ENCODE measurements around the gene ADAMTS9.
"Not testable (repeated sequence)": the region's sequence is repeated elsewhere in the genome, so short reads cannot be mapped to it uniquely, and the experiment has no call there.

ADAMTS9 gene

DNA sequence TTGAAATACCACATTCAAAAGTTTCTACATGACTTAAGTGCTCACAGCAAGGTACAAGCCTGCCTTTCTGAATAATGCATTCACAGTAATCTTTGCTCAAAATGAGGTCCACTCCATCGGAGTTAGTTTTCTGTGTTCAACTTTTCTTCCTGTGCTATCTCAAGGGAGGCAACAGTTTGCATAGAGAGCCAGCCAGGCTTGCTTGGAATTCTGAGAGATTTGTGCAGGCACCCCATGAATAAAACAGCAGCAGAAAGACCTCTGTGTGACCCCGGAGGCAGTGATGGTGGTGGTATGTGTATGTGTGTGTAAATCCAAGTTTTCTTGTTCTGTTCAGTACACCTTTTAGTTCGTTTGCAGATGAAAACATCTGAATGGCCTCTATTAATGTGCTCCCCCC lies 124.0 kb downstream of the ADAMTS9 start:
- DNase-seq: no peak

DNA sequence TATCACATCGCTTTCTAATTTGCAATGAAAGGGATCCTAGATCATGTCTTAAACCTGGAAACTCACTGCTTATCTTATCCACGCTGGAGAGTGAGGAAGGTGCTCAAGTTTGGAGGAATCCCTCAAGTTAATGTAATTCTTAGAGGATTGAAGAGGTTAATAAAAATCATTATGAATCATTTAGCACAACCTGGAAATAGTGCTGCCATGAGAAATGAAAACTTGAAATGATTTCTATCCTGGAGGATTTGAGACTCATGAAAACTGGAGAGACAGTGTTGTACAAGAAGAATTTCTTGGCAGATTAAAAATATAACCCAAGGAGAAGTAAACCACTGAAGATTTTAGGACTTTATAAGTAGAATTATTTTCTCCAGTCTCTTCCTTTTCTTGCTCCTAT lies 125.9 kb downstream of the ADAMTS9 start:
- no peak for DNase-seq

DNA sequence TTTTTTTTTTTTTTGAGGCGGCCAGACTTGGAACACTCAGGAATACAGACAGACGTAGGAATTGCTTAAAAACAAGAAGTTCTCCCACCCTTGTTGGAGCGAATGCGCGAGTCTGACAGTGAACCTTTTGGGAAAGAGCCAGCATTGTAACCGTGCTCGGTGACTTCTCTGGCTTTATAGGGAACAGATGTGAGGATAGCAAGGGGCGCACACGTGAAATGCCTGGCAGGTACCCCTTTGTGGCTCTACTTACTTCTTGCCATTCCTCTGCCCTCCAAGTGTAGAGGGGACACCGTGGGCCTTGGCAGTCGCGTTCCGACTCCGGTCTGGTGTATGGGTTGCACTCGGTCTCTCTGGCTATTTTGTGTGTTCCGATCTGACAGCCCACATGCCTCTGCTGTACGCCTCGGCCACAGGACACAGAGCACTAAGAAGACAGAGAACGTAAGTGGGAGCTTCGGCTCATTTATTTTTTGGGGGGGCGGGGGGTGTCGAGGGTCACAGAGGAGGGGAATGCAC lies 126.4 kb downstream of the ADAMTS9 start:
- DNase-seq: no peak

DNA sequence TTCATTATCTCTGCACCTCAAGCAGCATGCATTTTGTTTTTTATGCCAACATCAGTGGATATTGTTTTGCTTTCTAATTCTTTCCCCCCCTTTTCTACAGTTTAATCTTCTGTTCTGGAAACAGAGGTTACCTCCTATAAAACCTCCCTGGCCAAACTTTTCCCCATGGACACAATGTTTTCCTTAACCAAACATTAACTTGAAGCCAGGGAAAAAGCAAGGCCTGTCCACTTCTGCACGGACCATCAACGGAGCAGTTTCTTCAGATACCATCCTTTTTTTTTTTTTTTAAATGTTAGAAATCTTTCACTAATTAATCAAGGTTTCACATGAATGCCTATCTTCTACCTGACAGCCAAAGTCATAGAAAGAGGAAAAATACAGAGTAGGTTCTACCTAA lies 127.0 kb downstream of the ADAMTS9 start:
- DNase-seq: no peak

DNA sequence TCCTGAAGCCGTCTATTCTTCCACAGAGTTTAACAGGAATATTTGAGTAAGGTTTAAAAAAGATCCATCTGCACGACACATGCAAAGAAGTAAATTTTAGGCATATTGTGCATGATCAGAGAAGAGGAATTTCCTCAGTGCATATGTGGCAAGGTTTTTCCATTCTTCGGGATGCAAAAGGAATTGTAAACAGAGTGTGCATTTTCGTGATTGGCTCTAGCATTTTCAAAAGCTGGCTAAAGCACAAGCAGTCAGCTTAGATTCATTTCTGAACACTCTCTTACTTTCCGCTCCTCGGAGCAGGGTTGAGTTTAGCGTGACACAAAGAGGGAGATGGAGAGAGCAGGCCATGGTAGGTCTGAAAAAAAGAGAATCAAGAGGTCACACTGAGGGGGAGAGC lies 128.2 kb downstream of the ADAMTS9 start:
- no peak for DNase-seq

DNA sequence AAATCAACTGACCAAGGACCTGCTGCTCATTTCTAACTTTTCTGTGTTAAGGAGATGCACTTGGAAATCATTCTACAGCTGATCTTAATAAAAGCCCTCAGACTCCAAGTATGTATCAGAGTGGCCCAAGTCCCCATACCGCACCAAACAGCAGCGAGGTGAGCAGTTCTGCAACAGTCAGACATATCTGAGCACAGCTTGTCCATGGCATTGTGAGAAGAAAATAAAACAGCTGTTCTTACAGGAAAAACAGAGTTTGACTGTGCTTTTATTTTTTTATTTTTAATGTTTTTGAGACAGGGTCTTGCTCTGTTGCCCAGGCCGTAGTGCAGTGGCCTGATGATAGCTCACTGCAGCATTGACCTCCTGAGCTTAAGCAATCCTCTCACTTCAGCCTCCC lies 131.8 kb downstream of the ADAMTS9 start:
- no peak for DNase-seq

DNA sequence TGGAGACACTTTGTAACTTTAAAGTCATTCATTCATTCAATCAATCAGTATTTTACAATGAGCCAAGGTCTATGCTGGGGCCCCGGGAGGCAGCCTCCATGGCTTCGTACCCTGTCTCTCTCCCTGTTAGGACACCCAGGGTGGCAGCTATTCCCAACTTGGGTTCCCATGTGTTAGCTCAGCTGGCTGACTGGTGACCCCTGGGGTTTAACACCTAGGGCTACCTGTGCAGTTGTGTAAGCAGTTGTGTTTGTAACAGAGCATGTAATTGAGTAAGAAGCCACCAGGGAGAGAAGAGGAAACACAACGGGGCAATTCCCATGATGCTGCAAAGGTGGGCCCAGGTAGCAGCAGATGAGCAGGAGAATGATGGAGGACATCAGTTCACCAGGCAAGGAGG lies 132.4 kb downstream of the ADAMTS9 start:
- no peak for DNase-seq

DNA sequence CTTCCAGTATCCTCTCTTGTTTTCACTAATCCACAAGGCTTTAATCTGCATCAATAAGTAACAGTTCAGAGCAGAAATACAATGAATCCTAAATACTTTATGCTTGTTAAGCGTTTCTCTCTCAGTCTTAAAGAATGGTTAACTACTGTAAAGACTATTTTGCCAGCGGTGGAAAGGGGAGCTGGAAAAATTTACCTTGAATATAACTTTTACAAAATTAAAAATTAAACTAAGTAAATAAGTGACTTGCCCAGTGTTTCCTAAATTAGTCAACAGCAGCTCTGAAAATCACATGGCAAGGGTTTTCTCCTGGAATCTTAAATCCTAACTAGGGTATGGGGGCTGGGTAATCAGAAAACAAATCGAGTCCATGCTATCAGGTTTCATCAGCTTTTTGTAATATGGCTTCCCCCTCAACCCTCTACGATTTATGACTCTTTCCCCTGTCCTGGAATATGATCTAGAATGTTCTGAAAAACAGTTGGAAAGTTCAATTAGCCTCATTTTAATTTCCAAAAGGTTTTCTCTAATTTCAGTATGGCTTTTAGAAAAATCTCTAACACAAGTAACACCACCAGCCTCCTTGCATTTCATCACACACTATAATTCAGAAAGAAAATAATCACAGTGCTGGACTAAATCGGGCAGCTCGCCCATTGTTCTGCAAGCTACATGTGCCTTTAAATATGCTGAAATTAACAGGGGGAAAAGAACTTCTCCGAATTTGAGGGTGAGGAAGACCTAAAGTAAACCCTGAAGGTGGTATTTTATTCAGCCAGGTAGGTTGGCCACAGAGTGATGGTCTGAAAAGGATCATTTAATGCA lies 133.5 kb downstream of the ADAMTS9 start:
- DNase-seq: no peak

DNA sequence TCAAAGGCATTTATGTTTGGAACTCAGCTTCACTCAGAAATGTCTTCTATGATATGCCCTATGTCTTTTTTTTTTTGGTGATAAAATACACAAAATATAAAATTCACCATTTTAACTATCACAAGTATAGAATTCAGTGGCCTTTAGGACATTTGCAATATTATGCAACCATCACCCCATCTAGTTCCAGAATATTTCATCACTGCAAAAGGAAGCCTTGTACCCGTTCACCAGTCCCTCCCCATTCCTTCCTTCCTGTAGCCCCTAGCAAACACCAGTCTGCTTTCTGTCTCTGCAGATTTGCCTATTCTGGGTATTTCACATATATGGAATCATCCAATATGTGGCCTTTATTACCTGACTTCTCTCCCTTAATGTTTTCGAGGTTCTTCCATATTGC lies 134.8 kb downstream of the ADAMTS9 start:
- no peak for DNase-seq

DNA sequence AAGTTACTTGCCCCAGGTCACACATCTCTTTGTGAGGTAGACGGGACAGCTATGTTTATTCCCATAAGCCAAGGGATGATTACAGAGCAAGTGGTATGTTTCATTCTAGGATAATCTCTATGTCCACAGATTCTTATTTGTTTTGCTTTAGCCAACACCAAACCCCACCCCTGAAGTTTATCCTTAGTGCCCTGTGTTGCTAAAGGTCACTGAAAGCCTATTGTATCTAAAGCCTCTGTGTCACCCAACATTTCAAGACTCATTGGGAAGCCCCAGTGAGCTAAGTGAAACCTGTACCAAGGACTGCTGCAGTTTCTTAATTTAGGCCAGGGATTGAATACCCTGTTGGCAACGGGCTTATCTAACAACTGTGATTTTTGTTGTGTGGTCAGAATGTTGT lies 135.6 kb downstream of the ADAMTS9 start:
- no peak for DNase-seq

DNA sequence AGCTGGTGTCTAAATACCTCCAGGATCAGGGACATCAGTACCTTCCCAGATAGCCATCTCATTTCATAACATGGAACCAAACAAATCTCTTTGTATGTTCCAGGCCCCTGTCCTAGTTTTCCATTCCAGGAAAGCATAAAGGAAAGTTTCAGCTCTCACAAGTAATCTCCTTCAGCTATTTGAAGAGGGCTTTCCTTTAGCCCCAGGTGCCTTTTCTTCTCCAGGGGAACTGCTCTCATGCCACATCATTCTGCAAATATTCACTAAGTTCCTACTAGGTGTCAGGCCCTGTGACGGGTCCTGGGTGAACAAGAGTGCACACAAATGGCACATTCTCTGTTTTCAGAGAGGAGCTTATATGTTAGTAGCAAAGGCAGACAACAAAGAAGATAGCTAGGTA lies 136.1 kb downstream of the ADAMTS9 start:
- no peak for DNase-seq

DNA sequence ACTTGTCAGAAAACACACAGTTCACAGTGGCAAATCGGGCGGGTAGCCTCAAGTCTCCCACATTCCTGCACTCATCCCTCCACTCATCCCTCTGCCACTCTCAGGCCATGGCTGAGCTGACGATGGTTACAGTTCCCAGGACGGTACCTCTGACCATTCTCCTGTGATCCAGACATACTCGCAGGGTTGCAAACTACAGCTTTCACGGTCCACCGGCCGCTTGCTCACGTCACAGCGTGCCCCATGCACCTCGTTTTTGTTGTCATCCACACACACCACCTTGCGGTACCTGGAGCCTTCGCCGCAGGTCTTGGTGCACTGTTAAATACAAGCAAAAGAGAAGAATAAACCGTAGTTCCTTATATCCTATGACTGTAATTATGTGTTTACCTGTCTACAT lies 137.1 kb downstream of the ADAMTS9 start:
- DNase-seq: no peak

DNA sequence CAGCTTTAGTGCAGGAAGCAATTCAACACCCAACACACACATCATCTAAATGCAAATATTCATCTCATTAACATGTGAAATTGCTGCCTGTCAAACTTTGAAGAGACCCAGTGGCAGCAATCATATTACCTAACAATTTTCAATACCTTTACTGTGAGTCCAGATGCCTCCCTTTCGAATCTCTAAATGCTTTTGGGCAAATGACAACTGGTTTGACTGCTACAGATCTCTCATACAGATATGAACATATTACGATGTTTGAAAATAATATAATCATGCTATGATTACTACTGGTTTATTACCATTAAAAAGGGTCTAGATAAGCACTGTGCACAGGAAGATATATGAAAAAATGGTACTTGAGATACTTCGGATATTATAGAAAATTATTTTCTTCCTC lies 137.9 kb downstream of the ADAMTS9 start:
- DNase-seq: no peak

DNA sequence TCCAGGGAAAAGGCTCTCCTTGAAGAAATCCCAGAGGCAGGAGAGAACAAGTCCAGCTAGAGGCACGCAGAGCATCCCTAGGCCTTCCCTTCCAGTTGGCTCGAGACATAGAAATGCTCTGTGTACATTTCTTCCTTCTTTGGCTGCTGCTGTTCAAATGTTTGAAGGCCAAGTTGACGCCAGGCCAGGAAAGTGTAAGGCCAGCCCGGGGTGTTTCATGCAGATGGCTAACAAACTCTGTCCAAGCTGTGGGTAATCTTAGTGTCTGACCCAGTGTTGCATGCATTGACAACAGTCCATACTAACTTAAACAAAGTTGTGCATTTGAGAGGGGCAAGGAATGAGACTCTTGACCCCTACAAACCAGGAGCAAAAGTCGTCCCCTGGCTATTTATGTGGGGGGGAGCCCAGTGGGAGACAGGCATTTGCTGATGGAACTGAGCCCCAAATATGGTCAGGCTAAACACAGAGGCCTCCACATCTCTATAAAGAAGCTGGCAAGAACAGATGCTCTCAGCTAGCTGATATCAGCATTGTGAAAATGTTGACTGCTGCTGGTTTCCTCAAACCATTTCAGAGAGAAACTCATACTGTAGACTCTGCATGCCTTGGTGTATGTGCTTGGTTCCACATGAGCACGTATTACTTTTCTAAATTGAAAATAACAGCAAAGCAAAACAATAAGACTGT lies 139.5 kb downstream of the ADAMTS9 start:
- DNase-seq: no peak

DNA sequence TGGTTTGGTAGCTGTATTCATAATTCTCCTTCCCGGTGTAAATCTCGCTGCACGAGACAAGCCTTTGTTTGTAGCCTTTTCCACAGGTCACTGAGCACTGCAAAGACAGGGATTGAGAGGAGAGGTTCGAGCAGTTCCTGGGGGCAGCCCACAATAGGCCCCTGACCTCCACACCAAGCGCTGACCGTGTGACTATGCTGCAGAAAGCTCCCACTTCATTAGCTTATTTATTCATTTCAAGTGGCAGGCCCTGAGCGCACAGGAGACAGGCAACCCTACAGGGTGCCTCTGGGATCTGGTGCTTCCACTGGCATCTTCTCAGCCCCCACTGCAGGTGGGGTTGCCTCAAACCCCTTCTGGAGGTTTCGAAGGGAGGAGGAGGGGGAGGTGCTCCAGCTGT lies 140.9 kb downstream of the ADAMTS9 start:
- no peak for DNase-seq

DNA sequence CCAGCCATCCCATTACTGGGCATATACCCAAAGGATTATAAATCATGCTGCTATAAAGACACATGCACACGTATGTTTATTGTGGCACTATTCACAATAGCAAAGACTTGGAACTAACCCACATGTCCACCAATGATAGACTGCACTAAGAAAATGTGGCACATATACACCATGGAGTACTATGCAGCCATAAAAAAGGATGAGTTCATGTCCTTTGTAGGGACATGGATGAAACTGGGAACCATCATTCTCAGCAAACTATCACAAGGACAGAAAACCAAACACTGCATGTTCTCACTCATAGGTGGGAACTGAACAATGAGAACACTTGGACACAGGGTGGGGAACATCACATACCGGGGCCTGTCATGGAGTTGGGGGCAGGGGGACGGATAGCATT lies 142.6 kb downstream of the ADAMTS9 start:
- DNase-seq: not testable (repeated sequence)

DNA sequence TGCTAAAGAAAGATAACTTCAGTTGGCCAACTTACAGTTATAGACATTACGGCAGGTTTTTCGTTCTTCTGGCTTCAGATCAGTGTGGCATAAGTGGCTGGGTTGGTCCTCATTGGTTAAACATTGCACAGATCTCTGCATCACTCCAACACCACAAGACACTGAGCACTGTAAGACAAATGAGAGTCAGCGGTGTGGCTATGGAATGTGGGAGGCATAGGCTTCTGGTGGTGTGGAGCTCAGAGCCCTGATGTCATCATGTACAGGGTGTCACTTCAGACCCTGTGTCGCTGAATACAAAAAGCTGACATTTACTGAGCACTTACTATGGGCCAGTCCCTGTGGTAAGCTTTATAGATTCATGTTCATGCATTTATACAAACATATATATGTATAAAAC lies 146.0 kb downstream of the ADAMTS9 start:
- no peak for DNase-seq

DNA sequence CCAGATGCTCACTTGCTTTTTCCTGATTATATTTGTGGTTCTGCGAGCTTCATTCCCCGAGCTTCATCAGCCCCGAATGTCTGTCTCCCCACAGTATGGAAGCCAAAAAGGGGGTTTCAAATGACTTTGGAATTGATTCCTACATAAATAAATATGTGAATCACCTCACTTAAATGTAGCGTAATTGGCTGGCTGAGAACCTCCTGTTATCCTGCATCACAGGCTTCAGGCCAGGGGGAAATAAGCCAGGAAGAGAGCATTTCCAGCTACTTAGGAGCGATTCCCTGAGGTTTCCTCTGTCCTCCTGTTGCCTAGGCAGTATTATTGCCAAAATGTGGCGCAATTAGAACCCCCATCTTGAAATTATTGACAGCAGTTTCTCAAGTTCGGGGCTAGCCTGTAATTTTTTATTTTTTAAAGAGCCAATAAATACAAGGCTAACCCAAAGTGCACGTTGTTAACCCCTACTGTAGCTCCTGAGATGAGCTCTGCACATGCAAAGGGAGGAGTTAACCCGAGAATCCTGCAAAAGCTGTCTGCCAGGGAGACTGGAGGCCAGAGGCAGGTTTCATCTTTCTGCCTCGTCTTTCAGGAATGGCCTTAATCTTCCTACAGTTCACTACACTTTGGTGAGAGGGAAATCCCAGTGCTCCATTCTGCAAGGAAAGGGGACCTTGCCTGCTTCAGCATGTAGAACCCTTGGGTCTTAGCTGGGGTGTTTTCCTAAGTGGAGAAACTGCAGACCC lies 148.2 kb downstream of the ADAMTS9 start:
- no peak for DNase-seq

DNA sequence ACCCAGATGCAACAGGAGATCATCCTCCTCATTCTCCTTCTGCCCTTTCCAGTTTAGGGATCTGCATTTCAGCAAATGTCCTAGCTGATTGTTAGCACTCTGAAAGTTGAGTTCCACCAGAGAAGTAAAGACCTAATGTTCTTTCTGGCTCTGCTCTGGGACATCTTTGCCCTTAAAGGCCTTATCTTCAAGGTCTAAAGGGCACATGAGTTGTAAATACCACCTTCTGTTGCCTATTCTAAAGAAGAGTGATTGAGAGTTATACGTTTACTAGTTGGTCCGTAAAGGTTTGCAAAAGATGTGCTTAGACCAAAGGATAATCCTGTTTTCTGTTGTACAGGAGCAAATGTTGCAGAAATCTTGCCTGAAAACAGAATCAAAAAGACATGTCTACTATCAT lies 151.6 kb downstream of the ADAMTS9 start:
- no peak for DNase-seq

DNA sequence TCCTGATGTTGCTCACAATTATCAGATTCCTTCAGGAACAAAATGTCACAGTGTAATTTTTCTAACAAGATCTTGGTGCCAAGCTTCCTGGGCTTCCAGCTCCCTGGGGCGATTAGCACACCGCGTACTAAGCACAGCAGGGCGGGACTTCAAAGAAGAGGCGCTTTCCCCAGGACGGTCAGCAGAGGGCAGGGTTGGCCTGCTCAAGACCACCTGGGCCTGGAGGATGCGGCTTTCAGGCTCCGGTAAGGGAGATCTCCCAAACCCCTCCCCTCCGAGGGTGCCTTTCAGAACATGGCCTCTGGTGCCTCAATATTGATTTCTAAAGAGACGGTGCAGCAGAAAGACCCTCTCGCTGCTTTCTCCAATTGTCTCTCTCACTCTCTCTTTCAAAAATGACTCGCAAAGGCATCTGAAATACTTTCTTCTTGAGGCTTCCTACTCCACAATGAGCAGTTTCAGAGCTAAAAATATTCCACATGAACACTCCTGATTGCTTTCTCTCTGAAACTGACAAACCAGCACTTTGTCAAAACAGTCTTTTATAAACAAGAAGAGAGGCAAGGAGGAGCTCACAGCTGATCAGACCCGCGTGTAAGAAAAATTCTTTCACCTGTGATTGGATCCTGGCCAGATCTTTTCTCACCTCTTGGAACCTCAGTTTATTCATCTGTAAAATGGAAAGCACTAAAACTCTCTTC lies 154.0 kb downstream of the ADAMTS9 start:
- DNase-seq: peak; percentile 58 to 72

DNA sequence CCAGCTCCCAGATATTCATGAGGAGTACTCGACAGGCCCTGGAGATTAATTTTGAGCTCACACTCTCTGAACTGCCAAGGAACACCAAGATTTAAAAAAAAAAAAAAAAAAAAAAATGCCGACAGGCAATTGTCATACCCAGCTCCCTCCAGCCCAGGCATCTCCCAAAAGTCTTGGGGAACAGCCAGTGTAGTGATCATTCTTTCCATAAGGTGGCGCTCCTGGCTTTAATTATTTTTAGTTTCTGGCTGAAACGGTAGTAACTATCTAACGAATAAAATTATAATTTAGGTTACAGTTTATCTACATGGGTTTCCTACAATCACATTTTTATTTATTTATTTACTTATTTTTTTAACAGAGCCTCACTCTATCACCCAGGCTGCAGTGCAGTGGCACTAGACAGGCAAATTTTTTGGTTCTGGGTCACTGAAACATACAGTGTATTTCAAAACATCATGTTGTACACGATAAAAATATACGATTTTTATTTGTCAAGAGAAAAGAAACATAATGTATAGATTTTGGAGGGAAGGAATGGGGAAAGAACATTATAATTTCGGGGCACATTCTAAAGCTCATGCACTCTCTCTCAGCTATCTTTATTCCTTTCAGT lies 157.3 kb downstream of the ADAMTS9 start:
- DNase-seq: peak; percentile 32 to 38

DNA sequence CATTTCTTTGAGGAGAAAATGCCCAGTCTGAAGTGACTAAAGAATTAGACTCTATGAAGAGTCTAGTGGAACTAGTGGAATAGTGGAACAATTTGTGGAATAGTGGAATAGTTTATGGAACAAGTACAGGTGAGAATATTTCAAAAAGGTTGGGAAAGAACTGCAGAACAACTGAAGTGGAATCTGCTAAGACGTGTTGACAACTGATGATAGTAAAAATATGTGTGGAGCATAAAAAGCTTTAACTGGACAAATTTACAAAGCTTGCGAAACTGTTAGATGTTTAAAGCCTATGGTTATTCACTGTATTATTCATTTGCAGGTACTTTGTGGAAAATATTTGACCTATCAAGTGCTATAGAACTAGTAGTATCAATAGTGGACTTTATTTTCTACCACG lies 164.5 kb downstream of the ADAMTS9 start:
- DNase-seq: no peak

DNA sequence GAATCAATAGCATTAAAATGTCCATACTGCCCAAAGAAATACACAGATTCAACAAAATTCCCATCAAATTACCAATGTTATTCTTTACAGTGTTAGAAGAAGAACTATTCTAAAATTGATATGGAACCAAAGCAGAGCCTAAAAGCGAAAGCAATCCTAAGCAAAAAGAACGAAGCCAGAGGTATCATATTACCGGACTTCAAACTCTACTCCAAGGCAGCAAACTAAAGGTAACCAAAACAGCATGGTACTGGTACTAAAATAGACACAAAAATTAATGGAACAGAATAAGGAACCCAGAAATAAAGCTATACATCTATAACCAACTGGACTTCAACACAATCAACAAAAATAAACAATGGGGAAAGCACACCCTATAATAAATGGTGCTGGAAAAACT lies 167.5 kb downstream of the ADAMTS9 start:
- no peak for DNase-seq

All from activated T-cell treated with anti-CD3 and anti-CD28 coated beads, Interleukin-2, amount 50 U/mL, for 48 hours (primary cell).